Keratinocyte (primary cell): Measurements from ENCODE around the gene PITPNM3. TPM values are rescaled to one million over a fixed set of nuclear protein-coding genes. Genes with fewer than 3 reads are reported as not detected.

Source experiments
- DNase-seq: peaks from one replicate; pipeline ENCODE4 v3.0.0-alpha.2; 2011; ENCODE audit warnings: low read depth, missing footprints, low spot score
- FAIRE-seq: peaks from 2 replicates; lab custom pipeline; 2011; peaks lifted over from hg19 to GRCh38; lab: Jason Lieb, UNC
- H2AFZ ChIP-seq: 2 replicates; pipeline ENCODE4 v1.6.0; 2012; ENCODE audit warnings: low read length, control low read depth, inconsistent platforms; ENCODE audit not compliant: control insufficient read depth
- H3K27ac ChIP-seq: 2 replicates; pipeline ENCODE4 v1.5.1; 2011; ENCODE audit warnings: low read length; ENCODE audit not compliant: control insufficient read depth, insufficient read depth
- H3K27me3 ChIP-seq: 3 replicates; pipeline ENCODE4 v1.6.0; 2011; ENCODE audit warnings: low read length; ENCODE audit not compliant: control insufficient read depth, insufficient read depth; ENCODE audit errors: extremely low read depth
- H3K36me3 ChIP-seq, 2 experiments: 2 replicates in 1 of 2; 3 replicates in 1 of 2; pipeline ENCODE4 v1.5.1; 2011; ENCODE audit warnings: low read length in 2 of 2, mild to moderate bottlenecking in 1 of 2; ENCODE audit not compliant: control insufficient read depth in 2 of 2, insufficient read depth in 2 of 2; ENCODE audit errors: extremely low read depth in 1 of 2
- H3K4me1 ChIP-seq: 3 replicates; pipeline ENCODE4 v1.5.1; 2011; ENCODE audit warnings: low read length; ENCODE audit not compliant: control insufficient read depth, insufficient read depth; ENCODE audit errors: extremely low read depth
- H3K4me2 ChIP-seq: 3 replicates; pipeline ENCODE4 v1.6.0; 2011; ENCODE audit warnings: low read depth, low read length; ENCODE audit not compliant: control insufficient read depth, insufficient read depth; ENCODE audit errors: extremely low read depth
- H3K4me3 ChIP-seq, 3 experiments: fragments of 200-600 bp in 1 of 3; sonication (generic) in 1 of 3; 2 replicates in 2 of 3; 3 replicates in 1 of 3; pipeline ENCODE4 v1.5.1; 2011 to 2016; ENCODE audit warnings: low read length in 3 of 3, mild to moderate bottlenecking in 3 of 3, control low read depth in 2 of 3, inconsistent platforms in 1 of 3, low read depth in 1 of 3, mixed read lengths in 1 of 3, mixed run types in 1 of 3, moderate library complexity in 1 of 3; ENCODE audit not compliant: control insufficient read depth in 2 of 3, insufficient read depth in 2 of 3; ENCODE audit errors: extremely low read depth in 1 of 3
- H3K79me2 ChIP-seq: 2 replicates; pipeline ENCODE4 v1.6.0; 2012; ENCODE audit warnings: low read length; ENCODE audit not compliant: control insufficient read depth, insufficient read depth
- H3K9ac ChIP-seq: 3 replicates; pipeline ENCODE4 v1.6.0; 2011; ENCODE audit warnings: low read length; ENCODE audit not compliant: control insufficient read depth, insufficient read depth; ENCODE audit errors: extremely low read depth
- H3K9me1 ChIP-seq: 3 replicates; pipeline ENCODE4 v1.6.0; 2011; ENCODE audit warnings: low read length; ENCODE audit not compliant: control insufficient read depth, insufficient read depth; ENCODE audit errors: extremely low read depth
- H3K9me3 ChIP-seq: 2 replicates; pipeline ENCODE4 v1.5.1; 2012; ENCODE audit warnings: low read depth, low read length; ENCODE audit not compliant: control insufficient read depth
- H4K20me1 ChIP-seq: 3 replicates; pipeline ENCODE4 v1.6.0; 2011; ENCODE audit warnings: low read length; ENCODE audit not compliant: control insufficient read depth, insufficient read depth; ENCODE audit errors: extremely low read depth
- CTCF ChIP-seq, 3 experiments: IDR thresholded peaks in 1 of 3; conservative IDR thresholded peaks in 1 of 3; optimal IDR thresholded peaks in 1 of 3; 2 replicates in 2 of 3; 3 replicates in 1 of 3; pipeline versions ENCODE3 to v1.5.1; 2011; ENCODE audit warnings: low read length in 3 of 3, mild to moderate bottlenecking in 3 of 3, moderate library complexity in 2 of 3, control low read depth in 1 of 3, inconsistent platforms in 1 of 3; ENCODE audit not compliant: insufficient read depth in 2 of 3; ENCODE audit errors: extremely low read depth in 1 of 3
- EZH2 ChIP-seq: IDR thresholded peaks from one replicate; pipeline ENCODE4 v1.6.1; 2012; ENCODE audit warnings: inconsistent platforms, mild to moderate bottlenecking, low read length, moderate library complexity
- dilution Hi-C: fragments of 300-500 bp; cut with MboI; formaldehyde crosslinking; loops from one replicate; pipeline ENCODE4 v1.7.0; 2020; ENCODE audit warnings: low sequenced_read_pairs; ENCODE audit not compliant: extremely low pct_ligation_motif_present
- polyA plus RNA-seq, 5 experiments: library from polyadenylated mRNA; depleted of rRNA in 3 of 5; stranded (reverse) in 3 of 5; stranded (forward) in 1 of 5; unstranded in 1 of 5; fragments of >200 nt; gene quantifications; 1 replicate in 1 of 5; 2 replicates in 3 of 5; 3 replicates in 1 of 5; pipeline versions ENCODE4 v1.2.1 to v1.2.3, GENCODE V29; 2011 to 2012; ENCODE audit warnings: missing spikeins in 2 of 5, low read depth in 1 of 5, low replicate concordance in 1 of 5

PITPNM3 gene
- polyA plus RNA-seq, 1 donor (not counting 4 experiments of a cell fraction or from before 2014, with no cell fraction given), result 7.7 TPM

DNA sequence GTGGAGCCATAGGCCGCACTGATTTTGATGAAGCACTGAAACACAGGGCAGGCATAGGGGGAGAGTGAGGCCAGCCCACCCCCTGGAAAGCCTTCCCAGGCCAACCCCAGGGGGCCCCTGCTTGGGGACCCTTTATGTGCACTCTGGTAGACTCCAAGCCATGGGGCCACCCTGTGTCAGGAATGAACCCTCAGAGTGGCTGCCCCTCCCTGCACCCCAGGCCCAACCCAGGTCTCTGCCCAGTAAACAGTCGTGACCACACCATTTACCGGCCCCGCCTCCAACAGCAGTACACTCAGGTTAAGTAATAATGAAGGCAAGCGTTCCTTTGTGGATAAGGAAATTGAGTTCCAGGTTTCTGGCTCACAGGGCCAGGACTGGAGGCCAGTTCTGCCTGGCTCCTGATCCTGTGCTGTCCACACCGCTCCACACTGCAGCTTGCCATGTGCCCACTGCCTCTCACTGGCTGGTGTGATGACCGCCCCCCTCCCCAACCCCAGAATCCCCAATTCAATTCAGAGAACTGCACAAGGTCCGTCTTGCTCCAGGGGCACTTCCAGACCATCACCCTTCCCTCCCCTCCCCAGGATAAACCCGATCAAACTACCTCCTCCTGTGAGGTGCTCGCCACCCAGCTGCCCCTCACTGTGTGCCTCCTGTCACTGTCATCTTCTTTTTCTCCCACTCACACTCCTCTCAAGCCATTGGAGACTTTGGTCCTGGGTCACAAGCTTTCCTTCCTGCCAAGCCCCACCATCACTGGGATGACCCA lies 98.5 kb downstream of the PITPNM3 start:
- no peak for TF ChIP-seq EZH2
- no peak for TF ChIP-seq CTCF (optimal IDR thresholded peaks at IDR 0.05 in 1 of 3, IDR thresholded peaks at IDR 0.05 in 1 of 3, conservative IDR thresholded peaks at IDR 0.05 in 1 of 3; ENCODE audit: extremely low read depth in 1 of 3, insufficient read depth in 2 of 3, low read length in 3 of 3)
- H3K79me2 ChIP-seq, result no peaks in the 10 kb centered on the region
- H3K27ac ChIP-seq, result no peak overlapping the region
- no peak for FAIRE-seq
- no peaks in the 10 kb centered on the region for H3K9me3 ChIP-seq
- H4K20me1 ChIP-seq, result no peaks in the 10 kb centered on the region
- no peak overlapping the region for H2AFZ ChIP-seq
- H3K9ac ChIP-seq, result no peak overlapping the region
- no peak overlapping the region for H3K4me2 ChIP-seq
- no peak for DNase-seq
- dilution Hi-C loops, result no loop called here
- no peaks in the 10 kb centered on the region for H3K27me3 ChIP-seq
- H3K9me1 ChIP-seq, result no peaks in the 10 kb centered on the region
- H3K36me3 ChIP-seq, result peaks cover 0 to 3% of the 10 kb centered on the region in 2 experiments
- no peak overlapping the region for H3K4me3 ChIP-seq
- H3K4me1 ChIP-seq, result peaks cover 3% of the 10 kb centered on the region

- no peak for FAIRE-seq
Measured at GRCh38 chr17:6456914-6457687, 99.3 kb downstream of the PITPNM3 start.

More at GRCh38 chr17:6456914-6457687, 99.3 kb downstream of the PITPNM3 start:
- Histone ChIP-seq H3K4me1 (peaks cover 3% of the 10 kb centered on the region), H3K4me3 (no peak overlapping the region), H2AFZ (no peak overlapping the region), H3K79me2 (no peaks in the 10 kb centered on the region), H4K20me1 (no peaks in the 10 kb centered on the region), H3K36me3 (peaks cover 0 to 2% of the 10 kb centered on the region in 2 experiments), H3K9me1 (no peaks in the 10 kb centered on the region), H3K9ac (no peak overlapping the region), H3K27ac (no peak overlapping the region), H3K27me3 (no peaks in the 10 kb centered on the region), H3K4me2 (no peak overlapping the region), H3K9me3 (no peaks in the 10 kb centered on the region)
- dilution Hi-C loops, result no loop called here
- TF ChIP-seq EZH2, result no peak
- TF ChIP-seq CTCF (optimal IDR thresholded peaks at IDR 0.05 in 1 of 3, IDR thresholded peaks at IDR 0.05 in 1 of 3, conservative IDR thresholded peaks at IDR 0.05 in 1 of 3; ENCODE audit: extremely low read depth in 1 of 3, insufficient read depth in 2 of 3, low read length in 3 of 3), result no peak
- no peak for DNase-seq
